Astrocyte of the spinal cord (primary cell): ENCODE data around the gene SLC11A1.

Experiments used
- DNase-seq: peaks from one replicate; pipeline ENCODE4 v3.0.0; 2011; ENCODE audit warnings: low read depth, low spot score
- H3K4me3 ChIP-seq: 2 replicates; pipeline ENCODE4 v1.5.1; 2011; ENCODE audit warnings: low read depth, mild to moderate bottlenecking, low read length, moderate library complexity
- in situ Hi-C: cut with HindIII; loops from 2 replicates; pipeline ENCODE4 v1.10.0; 2017; ENCODE audit warnings: low sequenced_read_pairs
- TF ChIP-seq, protein P1 (sequence below): IDR thresholded peaks from 2 replicates; pipeline ENCODE4 v1.5.1; 2012; ENCODE audit warnings: low read depth, mild to moderate bottlenecking, low read length, inconsistent platforms

SLC11A1 gene

GRCh38 chr2:218418717-218419458, 36.8 kb downstream of the SLC11A1 start, which contains the start of gene VIL1:
Gene VIL1, plus strand, starts transcription at chr2:218419123. Its CDS starts 4,656 bp downstream, at chr2:218423779.
- TF ChIP-seq, protein P1, sequence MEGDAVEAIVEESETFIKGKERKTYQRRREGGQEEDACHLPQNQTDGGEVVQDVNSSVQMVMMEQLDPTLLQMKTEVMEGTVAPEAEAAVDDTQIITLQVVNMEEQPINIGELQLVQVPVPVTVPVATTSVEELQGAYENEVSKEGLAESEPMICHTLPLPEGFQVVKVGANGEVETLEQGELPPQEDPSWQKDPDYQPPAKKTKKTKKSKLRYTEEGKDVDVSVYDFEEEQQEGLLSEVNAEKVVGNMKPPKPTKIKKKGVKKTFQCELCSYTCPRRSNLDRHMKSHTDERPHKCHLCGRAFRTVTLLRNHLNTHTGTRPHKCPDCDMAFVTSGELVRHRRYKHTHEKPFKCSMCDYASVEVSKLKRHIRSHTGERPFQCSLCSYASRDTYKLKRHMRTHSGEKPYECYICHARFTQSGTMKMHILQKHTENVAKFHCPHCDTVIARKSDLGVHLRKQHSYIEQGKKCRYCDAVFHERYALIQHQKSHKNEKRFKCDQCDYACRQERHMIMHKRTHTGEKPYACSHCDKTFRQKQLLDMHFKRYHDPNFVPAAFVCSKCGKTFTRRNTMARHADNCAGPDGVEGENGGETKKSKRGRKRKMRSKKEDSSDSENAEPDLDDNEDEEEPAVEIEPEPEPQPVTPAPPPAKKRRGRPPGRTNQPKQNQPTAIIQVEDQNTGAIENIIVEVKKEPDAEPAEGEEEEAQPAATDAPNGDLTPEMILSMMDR = no peak
- no peak within 1 kb of the TSS for H3K4me3 ChIP-seq
- no peak for DNase-seq
- in situ Hi-C loops = no loop called here

DNA sequence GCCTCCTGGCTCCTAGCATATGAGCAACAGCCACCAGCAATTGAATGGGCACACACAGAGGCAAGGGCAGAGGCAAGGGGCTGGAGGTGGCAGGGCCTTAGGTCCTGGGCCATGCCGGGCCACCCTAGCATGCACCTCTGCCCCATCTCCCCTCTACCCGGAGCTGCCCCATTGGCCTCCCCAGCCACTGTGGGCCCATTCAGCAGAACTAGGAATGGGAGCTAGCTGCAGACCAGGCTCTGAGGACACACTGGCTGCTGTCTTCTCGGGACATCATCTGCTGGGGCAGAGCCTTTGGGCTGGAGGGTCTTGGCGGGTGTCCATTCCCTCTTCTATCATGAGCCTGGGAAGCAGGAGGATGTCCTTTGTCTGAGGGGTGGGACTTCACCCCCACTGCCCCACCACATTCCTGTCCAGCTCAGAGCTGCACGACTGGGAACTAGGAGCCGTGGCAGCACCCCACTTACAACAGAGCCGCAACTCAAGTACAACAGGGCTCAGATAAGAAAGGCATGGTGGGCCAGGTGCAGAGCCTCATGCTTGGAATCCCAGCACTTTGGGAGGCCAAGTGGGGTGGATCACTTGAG, 37.6 kb downstream of the SLC11A1 start:
- no peak for DNase-seq
- TF ChIP-seq, protein P1 = no peak
- in situ Hi-C loops = no loop called here
- H3K4me3 ChIP-seq = no peak overlapping the region

- in situ Hi-C loops = no loop called here
- H3K4me3 ChIP-seq = no peak overlapping the region
- TF ChIP-seq, protein P1 = no peak
- DNase-seq = no peak
Measured at GRCh38 chr2:218421027-218421426, 39.0 kb downstream of the SLC11A1 start.

GRCh38 chr2:218422403-218423086, 40.5 kb downstream of the SLC11A1 start:
- TF ChIP-seq, protein P1 = no peak
- no peak overlapping the region for H3K4me3 ChIP-seq
- in situ Hi-C loops = no loop called here
- DNase-seq = no peak

GRCh38 chr2:218423584-218423983, 41.5 kb downstream of the SLC11A1 start:
- in situ Hi-C loops = no loop called here
- DNase-seq = no peak
- no peak overlapping the region for H3K4me3 ChIP-seq
- TF ChIP-seq, protein P1 = no peak

DNA sequence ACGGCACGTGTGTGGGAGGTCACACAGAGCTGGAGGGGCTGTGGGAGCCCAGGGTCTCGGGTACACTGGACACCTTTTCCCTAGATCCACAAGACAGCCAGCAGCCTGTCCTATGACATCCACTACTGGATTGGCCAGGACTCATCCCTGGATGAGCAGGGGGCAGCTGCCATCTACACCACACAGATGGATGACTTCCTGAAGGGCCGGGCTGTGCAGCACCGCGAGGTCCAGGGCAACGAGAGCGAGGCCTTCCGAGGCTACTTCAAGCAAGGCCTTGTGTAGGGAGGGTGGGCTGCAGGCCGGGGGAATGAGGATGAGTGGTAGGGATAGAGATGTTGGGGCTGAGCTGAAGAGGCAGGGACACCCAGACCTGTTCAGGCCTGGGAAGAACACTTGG, 43.5 kb downstream of the SLC11A1 start:
- H3K4me3 ChIP-seq = no peak overlapping the region
- TF ChIP-seq, protein P1 = no peak

More for the DNA sequence above, 43.5 kb downstream of the SLC11A1 start:
- in situ Hi-C loops = no loop called here
- DNase-seq = no peak
